GM10266 (cell line): ENCODE measurements around the gene NR4A3.

Experiments
- DNase-seq: peaks from one replicate; pipeline ENCODE4 v3.0.0; 2012; ENCODE audit errors: extremely low spot score
- TF ChIP-seq, protein P1 (sequence below): IDR thresholded peaks from 2 replicates; pipeline ENCODE4 v1.5.1; 2012; ENCODE audit warnings: mild to moderate bottlenecking, low read depth; ENCODE audit not compliant: control insufficient read depth, insufficient read depth; ENCODE audit errors: missing control alignments

Gene NR4A3

GRCh38 chr9:99807276-99807852, 14.3 kb upstream of the NR4A3 start:
- TF ChIP-seq, protein P1, sequence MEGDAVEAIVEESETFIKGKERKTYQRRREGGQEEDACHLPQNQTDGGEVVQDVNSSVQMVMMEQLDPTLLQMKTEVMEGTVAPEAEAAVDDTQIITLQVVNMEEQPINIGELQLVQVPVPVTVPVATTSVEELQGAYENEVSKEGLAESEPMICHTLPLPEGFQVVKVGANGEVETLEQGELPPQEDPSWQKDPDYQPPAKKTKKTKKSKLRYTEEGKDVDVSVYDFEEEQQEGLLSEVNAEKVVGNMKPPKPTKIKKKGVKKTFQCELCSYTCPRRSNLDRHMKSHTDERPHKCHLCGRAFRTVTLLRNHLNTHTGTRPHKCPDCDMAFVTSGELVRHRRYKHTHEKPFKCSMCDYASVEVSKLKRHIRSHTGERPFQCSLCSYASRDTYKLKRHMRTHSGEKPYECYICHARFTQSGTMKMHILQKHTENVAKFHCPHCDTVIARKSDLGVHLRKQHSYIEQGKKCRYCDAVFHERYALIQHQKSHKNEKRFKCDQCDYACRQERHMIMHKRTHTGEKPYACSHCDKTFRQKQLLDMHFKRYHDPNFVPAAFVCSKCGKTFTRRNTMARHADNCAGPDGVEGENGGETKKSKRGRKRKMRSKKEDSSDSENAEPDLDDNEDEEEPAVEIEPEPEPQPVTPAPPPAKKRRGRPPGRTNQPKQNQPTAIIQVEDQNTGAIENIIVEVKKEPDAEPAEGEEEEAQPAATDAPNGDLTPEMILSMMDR, result peak; percentile 75
- peak; percentile 73 for DNase-seq

- no peak for DNase-seq
- TF ChIP-seq, protein P1, result no peak
Observed at GRCh38 chr9:99807956-99808355, 13.7 kb upstream of the NR4A3 start.

- TF ChIP-seq, protein P1, result no peak
- DNase-seq, result no peak
Observed at GRCh38 chr9:99808454-99808853, 13.2 kb upstream of the NR4A3 start.

GRCh38 chr9:99809586-99810319, 11.9 kb upstream of the NR4A3 start:
- TF ChIP-seq, protein P1, result no peak

GRCh38 chr9:99811172-99811571, 10.5 kb upstream of the NR4A3 start:
- TF ChIP-seq, protein P1, result no peak

More at GRCh38 chr9:99809586-99810319, 11.9 kb upstream of the NR4A3 start:
- DNase-seq, result no peak

DNA sequence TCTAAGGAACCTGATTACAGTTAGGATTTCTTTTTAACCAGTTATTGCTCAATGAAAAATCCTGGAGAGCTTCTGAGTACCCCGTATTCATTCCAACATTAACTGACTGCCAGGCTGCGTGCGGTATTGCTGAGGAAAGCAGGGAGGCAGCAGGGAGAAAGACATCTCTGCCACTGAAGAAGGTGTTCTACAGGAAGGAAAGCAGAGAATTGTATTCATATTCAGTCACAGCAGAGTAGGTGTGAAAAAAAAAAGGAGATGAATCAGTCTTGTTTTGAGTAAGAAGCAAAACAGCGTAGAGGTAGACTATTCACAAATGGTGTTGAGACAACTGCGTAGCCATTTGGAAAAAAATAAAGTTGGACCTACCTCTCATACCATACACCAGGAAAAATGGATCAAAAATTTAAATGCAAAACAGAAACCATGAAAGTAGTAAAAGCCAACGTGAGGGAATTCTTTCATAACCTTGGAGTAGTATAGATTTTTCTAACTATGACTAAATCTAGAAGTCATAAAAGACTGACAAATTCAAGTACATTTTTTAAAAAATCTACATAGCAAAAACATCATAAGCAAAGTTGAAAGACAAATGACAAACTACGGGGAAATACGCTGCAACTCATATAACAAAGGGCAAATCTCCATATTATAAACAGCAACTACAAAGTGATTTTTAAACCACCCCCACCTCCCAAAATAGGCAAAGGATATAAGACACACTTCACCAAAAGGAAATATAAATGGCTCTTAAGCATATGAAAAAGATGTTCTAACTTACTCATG, 9.9 kb upstream of the NR4A3 start:
- DNase-seq, result peak; percentile 52
- TF ChIP-seq, protein P1, result no peak

More at GRCh38 chr9:99811172-99811571, 10.5 kb upstream of the NR4A3 start:
- DNase-seq, result no peak
